HepG2 (cell line): ENCODE data around the gene MAPK6. TPM values are rescaled to one million over a fixed set of nuclear protein-coding genes. Genes with fewer than 3 reads are reported as not detected.
A peak's percentile ranks its signal among the peaks of the same experiment; 100 is the strongest.

Source experiments
- FOXA3 ChIP-seq: IDR thresholded peaks from 2 replicates; pipeline ENCODE4 v1.6.1; 2016; ENCODE audit warnings: missing genetic modification reagents, missing compliant biosample characterization
- GATAD2A ChIP-seq: IDR thresholded peaks from 2 replicates; pipeline ENCODE4 v1.6.1; 2016
- KAT8 ChIP-seq: IDR thresholded peaks from 2 replicates; pipeline ENCODE4 v1.6.1; 2016; ENCODE audit warnings: missing genetic modification reagents, missing compliant biosample characterization
- MZF1 ChIP-seq: sonication (generic); formaldehyde crosslinking; IDR thresholded peaks from 2 replicates; pipeline ENCODE4 v1.8.1; 2023; ENCODE audit warnings: mild to moderate bottlenecking, missing genetic modification reagents, borderline replicate concordance
- RXRB ChIP-seq: IDR thresholded peaks from 2 replicates; pipeline ENCODE4 v1.6.1; 2016; ENCODE audit warnings: borderline replicate concordance, missing genetic modification reagents, missing compliant biosample characterization
- SMAD3 ChIP-seq: sonication (generic); formaldehyde crosslinking; IDR thresholded peaks from 2 replicates; pipeline ENCODE4 v1.4.0; 2020; ENCODE audit warnings: missing genetic modification reagents
- SUZ12 ChIP-seq: fragments of 150-350 bp; IDR thresholded peaks from 2 replicates; pipeline ENCODE4 v1.6.1; 2014; ENCODE audit warnings: low read depth, low read length
- TGIF2 ChIP-seq: IDR thresholded peaks from 2 replicates; pipeline ENCODE4 v1.6.1; 2016; ENCODE audit warnings: control low read depth, missing compliant biosample characterization
- ZFAT ChIP-seq: sonication (generic); formaldehyde crosslinking; conservative IDR thresholded peaks from 2 replicates; pipeline ENCODE4 v1.8.1; 2023; ENCODE audit warnings: missing genetic modification reagents, inconsistent platforms
- ZMAT3 ChIP-seq: sonication (generic); formaldehyde crosslinking; conservative IDR thresholded peaks from 2 replicates; pipeline ENCODE4 v1.7.0; 2021; ENCODE audit warnings: missing genetic modification reagents
- ZNF646 ChIP-seq: sonication (generic); formaldehyde crosslinking; IDR thresholded peaks from 2 replicates; pipeline ENCODE4 v1.9.0; 2021; ENCODE audit warnings: mild to moderate bottlenecking, missing genetic modification reagents
- polyA plus RNA-seq, 8 experiments: library from polyadenylated mRNA; depleted of rRNA in 3 of 8; stranded (reverse) in 7 of 8; unstranded in 1 of 8; fragments of >200 nt; fragmentation: Illumina TruSeq in 4 of 8; extraction: Trizol in 4 of 8; gene quantifications; 2 replicates each; pipeline versions ENCODE4 v1.2.1 to v1.2.3, GENCODE V29; 2011 to 2016; ENCODE audit warnings: low read depth in 4 of 8, missing spikeins in 1 of 8, mixed read lengths in 1 of 8; ENCODE audit not compliant: insufficient read depth in 1 of 8
- total RNA-seq, 5 experiments: library from RNA; depleted of rRNA; stranded (reverse); fragments of >200 nt; fragmentation: Illumina TruSeq; extraction: Trizol; gene quantifications; 2 replicates each; pipeline ENCODE4 v1.2.3, GENCODE V29; 2016; ENCODE audit warnings: low read depth in 1 of 5
- TF ChIP-seq, protein P1 (sequence below): sonication (generic); formaldehyde crosslinking; IDR thresholded peaks from 2 replicates; pipeline ENCODE4 v1.5.0; 2020; ENCODE audit warnings: mild to moderate bottlenecking, missing genetic modification reagents, borderline replicate concordance
- TF ChIP-seq, protein P2 (sequence below): sonication (generic); IDR thresholded peaks from 2 replicates; pipeline ENCODE4 v1.6.1; 2016; ENCODE audit warnings: low read depth, borderline replicate concordance
- TF ChIP-seq, protein P3 (sequence below), 2 experiments: fragments of 450-650 bp in 1 of 2; sonication (generic) in 1 of 2; formaldehyde crosslinking; IDR thresholded peaks; 2 replicates each; pipeline versions ENCODE4 v1.5.0 to v1.8.0; 2020 to 2022; ENCODE audit warnings: mild to moderate bottlenecking in 1 of 2, missing genetic modification reagents in 1 of 2

The MAPK6 gene
- total and polyA plus RNA-seq, 2 of the 13 experiments (the other 11 are each of a cell fraction or from before 2014, with no cell fraction given), result 89.5 to 99.7 TPM

- peak; percentile 81; the same call in 1 of the 2 replicates for TF ChIP-seq ZNF646 (CRISPR knock-in tag)
- TF ChIP-seq, protein P1, sequence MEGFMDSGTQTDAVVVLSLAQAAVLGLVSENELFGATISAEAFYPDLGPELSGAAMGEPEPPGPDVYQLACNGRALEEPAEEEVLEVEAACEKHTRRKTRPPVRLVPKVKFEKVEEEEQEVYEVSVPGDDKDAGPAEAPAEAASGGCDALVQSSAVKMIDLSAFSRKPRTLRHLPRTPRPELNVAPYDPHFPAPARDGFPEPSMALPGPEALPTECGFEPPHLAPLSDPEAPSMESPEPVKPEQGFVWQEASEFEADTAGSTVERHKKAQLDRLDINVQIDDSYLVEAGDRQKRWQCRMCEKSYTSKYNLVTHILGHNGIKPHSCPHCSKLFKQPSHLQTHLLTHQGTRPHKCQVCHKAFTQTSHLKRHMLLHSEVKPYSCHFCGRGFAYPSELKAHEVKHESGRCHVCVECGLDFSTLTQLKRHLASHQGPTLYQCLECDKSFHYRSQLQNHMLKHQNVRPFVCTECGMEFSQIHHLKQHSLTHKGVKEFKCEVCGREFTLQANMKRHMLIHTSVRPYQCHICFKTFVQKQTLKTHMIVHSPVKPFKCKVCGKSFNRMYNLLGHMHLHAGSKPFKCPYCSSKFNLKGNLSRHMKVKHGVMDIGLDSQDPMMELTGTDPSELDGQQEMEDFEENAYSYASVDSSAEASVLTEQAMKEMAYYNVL (CRISPR knock-in tag), result no peak
- no peak for TF ChIP-seq SUZ12
- TF ChIP-seq GATAD2A (CRISPR knock-in tag), result peak; percentile 41; the same call in 1 of the 2 replicates
- peak; percentile 50; the same call in 1 of the 2 replicates for TF ChIP-seq RXRB (CRISPR knock-in tag)
- TF ChIP-seq TGIF2 (CRISPR knock-in tag), result peak; percentile 26; the same call in 1 of the 2 replicates
- no peak; the same call in 1 of the 2 replicates for TF ChIP-seq SMAD3
- peak; percentile 11; the same call in 1 of the 2 replicates for TF ChIP-seq FOXA3
- TF ChIP-seq, protein P2, sequence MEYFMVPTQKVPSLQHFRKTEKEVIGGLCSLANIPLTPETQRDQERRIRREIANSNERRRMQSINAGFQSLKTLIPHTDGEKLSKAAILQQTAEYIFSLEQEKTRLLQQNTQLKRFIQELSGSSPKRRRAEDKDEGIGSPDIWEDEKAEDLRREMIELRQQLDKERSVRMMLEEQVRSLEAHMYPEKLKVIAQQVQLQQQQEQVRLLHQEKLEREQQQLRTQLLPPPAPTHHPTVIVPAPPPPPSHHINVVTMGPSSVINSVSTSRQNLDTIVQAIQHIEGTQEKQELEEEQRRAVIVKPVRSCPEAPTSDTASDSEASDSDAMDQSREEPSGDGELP, result peak; percentile 27; the same call in 1 of the 2 replicates
- no peak for TF ChIP-seq ZFAT
- TF ChIP-seq, protein P3, sequence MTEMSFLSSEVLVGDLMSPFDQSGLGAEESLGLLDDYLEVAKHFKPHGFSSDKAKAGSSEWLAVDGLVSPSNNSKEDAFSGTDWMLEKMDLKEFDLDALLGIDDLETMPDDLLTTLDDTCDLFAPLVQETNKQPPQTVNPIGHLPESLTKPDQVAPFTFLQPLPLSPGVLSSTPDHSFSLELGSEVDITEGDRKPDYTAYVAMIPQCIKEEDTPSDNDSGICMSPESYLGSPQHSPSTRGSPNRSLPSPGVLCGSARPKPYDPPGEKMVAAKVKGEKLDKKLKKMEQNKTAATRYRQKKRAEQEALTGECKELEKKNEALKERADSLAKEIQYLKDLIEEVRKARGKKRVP (CRISPR knock-in tag; IDR thresholded peaks at IDR 0.05), result peak in 1 of 2 experiments; percentile 57; a peak in 1 of 4 replicates
- TF ChIP-seq MZF1 (CRISPR knock-in tag), result no peak
- TF ChIP-seq KAT8 (CRISPR knock-in tag), result peak; percentile 40; the same call in 1 of the 2 replicates
- no peak for TF ChIP-seq ZMAT3 (CRISPR knock-in tag)
These were observed 36.8 kb upstream of the MAPK6 start (continued) for GRCh38 chr15:51982013-51982769.
